Measurements from ENCODE around the gene BACE2. TPM values are rescaled to one million over a fixed set of nuclear protein-coding genes. Genes with fewer than 3 reads are reported as not detected.

Gene BACE2
- total and polyA plus RNA-seq, 7 donors, result 5.3 to 16.0 (median 7.2) TPM

GRCh38 chr21:41227357-41228005 lies 59.5 kb downstream of the BACE2 start:
- H3K36me3 ChIP-seq (ENCODE audit: insufficient read depth in 1 of 2, low read depth in 1 of 2), result peaks cover 4 to 9% of the 10 kb centered on the region in 2 donors

GRCh38 chr21:41228006-41228370 lies 60.0 kb downstream of the BACE2 start:
- no peak for DNase-seq
- Histone ChIP-seq H3K27me3 (ENCODE audit: insufficient read depth in 3 of 3, low read length in 2 of 3) (no peaks in the 10 kb centered on the region), H3K4me3 (no peak overlapping the region), H3K4me1 (no peaks in the 10 kb centered on the region), H3K36me3 (ENCODE audit: insufficient read depth in 1 of 2, low read depth in 1 of 2) (peaks cover 4 to 9% of the 10 kb centered on the region in 2 donors), H3K27ac (no peak overlapping the region), H3K9me3 (no peaks in the 10 kb centered on the region)
- 88 to 96% (median 91%) methylated on average over 5 of the region's 5 CpGs for WGBS, 3 donors
- no peak for TF ChIP-seq CTCF (IDR thresholded peaks at IDR 0.05)
- intact Hi-C loops (cut with DNase I), result no loop called here
- no peak for ATAC-seq

More at GRCh38 chr21:41227357-41228005, 59.5 kb downstream of the BACE2 start:
- Histone ChIP-seq H3K4me1 (no peaks in the 10 kb centered on the region), H3K9me3 (no peaks in the 10 kb centered on the region), H3K4me3 (no peak overlapping the region), H3K27me3 (ENCODE audit: insufficient read depth in 3 of 3, low read length in 2 of 3) (no peaks in the 10 kb centered on the region), H3K27ac (no peak overlapping the region)
- no peak for DNase-seq
- no peak for ATAC-seq
- intact Hi-C loops (cut with DNase I), result no loop called here
- WGBS, 3 donors, result 89 to 91% (median 90%) methylated on average over 9 of the region's 9 CpGs
- no peak for TF ChIP-seq CTCF (IDR thresholded peaks at IDR 0.05)

GRCh38 chr21:41228492-41228891 lies 60.5 kb downstream of the BACE2 start:
- Histone ChIP-seq H3K9me3 (no peaks in the 10 kb centered on the region), H3K4me1 (no peaks in the 10 kb centered on the region), H3K4me3 (no peak overlapping the region), H3K27me3 (ENCODE audit: insufficient read depth in 3 of 3, low read length in 2 of 3) (no peaks in the 10 kb centered on the region), H3K36me3 (ENCODE audit: insufficient read depth in 1 of 2, low read depth in 1 of 2) (peaks cover 4 to 9% of the 10 kb centered on the region in 2 donors), H3K27ac (no peak overlapping the region)
- ATAC-seq (no peak), DNase-seq (no peak)
- 90 to 91% (median 91%) methylated on average over 5 of the region's 5 CpGs for WGBS, 3 donors
- intact Hi-C loops (cut with DNase I), result no loop called here
- no peak for TF ChIP-seq CTCF (IDR thresholded peaks at IDR 0.05)

DNA sequence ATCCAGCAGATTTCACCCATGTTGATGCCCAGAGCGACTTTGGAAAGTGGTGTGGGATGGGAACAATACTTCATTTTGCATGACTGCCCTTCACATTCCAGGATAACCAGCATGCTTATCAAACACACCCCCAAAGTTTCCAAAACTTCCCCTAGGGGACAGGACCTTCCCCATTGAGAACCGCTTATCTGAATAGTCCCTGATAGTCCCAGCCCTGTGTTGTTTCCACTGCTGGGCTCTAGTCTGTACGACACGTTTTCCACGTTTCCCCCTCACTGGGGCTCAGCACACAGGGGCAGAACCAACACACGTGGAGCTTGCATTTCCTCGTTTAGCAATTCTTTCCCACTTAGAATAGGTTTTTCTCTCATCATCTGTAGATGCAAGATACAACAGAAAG lies 61.0 kb downstream of the BACE2 start:
- Histone ChIP-seq H3K27ac (no peak overlapping the region), H3K4me1 (no peaks in the 10 kb centered on the region), H3K36me3 (ENCODE audit: insufficient read depth in 1 of 2, low read depth in 1 of 2) (peaks cover 4 to 9% of the 10 kb centered on the region in 2 donors), H3K4me3 (no peak overlapping the region), H3K27me3 (ENCODE audit: insufficient read depth in 3 of 3, low read length in 2 of 3) (no peaks in the 10 kb centered on the region), H3K9me3 (no peaks in the 10 kb centered on the region)
- DNase-seq (no peak), ATAC-seq (no peak)
- 87 to 93% (median 89%) methylated on average over 7 of the region's 7 CpGs for WGBS, 3 donors
- intact Hi-C loops (cut with DNase I), result no loop called here
- TF ChIP-seq CTCF (IDR thresholded peaks at IDR 0.05), result no peak

Measured in psoas muscle (tissue), 8 donors.